Neural cell (in vitro differentiated cells): Measurements from ENCODE around the gene MSI2. TPM values are rescaled to one million over a fixed set of nuclear protein-coding genes. Genes with fewer than 3 reads are reported as not detected.

Experiments
- H2AFZ ChIP-seq: fragments of 200-600, 300-800 bp; sonication (generic), shearing (Covaris generic); 2 replicates; pipeline ENCODE4 v1.6.0; 2014; ENCODE audit warnings: low read depth, mild to moderate bottlenecking, antibody characterized with exemption, low read length, moderate library complexity
- H3F3A ChIP-seq: fragments of 200-600 bp; shearing (Covaris generic); 2 replicates; pipeline ENCODE4 v1.6.1; 2016; ENCODE audit warnings: mild to moderate bottlenecking, moderate library complexity, mixed read lengths, antibody characterized with exemption, low read length; ENCODE audit not compliant: insufficient read depth, poor library complexity, severe bottlenecking
- H3K27ac ChIP-seq: fragments of 200-600, 300-800 bp; sonication (generic), shearing (Covaris generic); 2 replicates; pipeline ENCODE4 v1.5.1; 2014; ENCODE audit warnings: mild to moderate bottlenecking, low read length, moderate library complexity
- H3K27me3 ChIP-seq: fragments of 300-800, 200-600 bp; sonication (generic), shearing (Covaris generic); 2 replicates; pipeline ENCODE4 v1.6.0; 2014; ENCODE audit warnings: mild to moderate bottlenecking, low read depth, low read length, moderate library complexity; ENCODE audit not compliant: insufficient read depth
- H3K36me3 ChIP-seq: fragments of 300-800, 200-600 bp; sonication (generic), shearing (Covaris generic); 2 replicates; pipeline ENCODE4 v1.5.1; 2014; ENCODE audit warnings: mild to moderate bottlenecking, antibody characterized with exemption, low read length, moderate library complexity; ENCODE audit not compliant: insufficient read depth
- H3K4me2 ChIP-seq: fragments of 300-800, 200-600 bp; sonication (generic), shearing (Covaris generic); 2 replicates; pipeline ENCODE4 v1.6.0; 2014; ENCODE audit warnings: mild to moderate bottlenecking, low read length
- H3K4me3 ChIP-seq: fragments of 300-800, 200-600 bp; sonication (generic), shearing (Covaris generic); 2 replicates; pipeline ENCODE4 v1.5.1; 2014; ENCODE audit warnings: mild to moderate bottlenecking, low read length, moderate library complexity
- H3K79me2 ChIP-seq: fragments of 200-600 bp; shearing (Covaris generic); replicated peaks from 2 replicates; pipeline ENCODE4 v1.6.0; 2014; ENCODE audit warnings: mild to moderate bottlenecking, low read length, moderate library complexity; ENCODE audit not compliant: insufficient read depth
- H3K9ac ChIP-seq: fragments of 300-800, 200-600 bp; sonication (generic), shearing (Covaris generic); 2 replicates; pipeline ENCODE4 v1.6.1; 2016; ENCODE audit warnings: mild to moderate bottlenecking, low read length, mixed read lengths
- H3K9me2 ChIP-seq: fragments of 200-600 bp; shearing (Covaris generic); 2 replicates; pipeline ENCODE4 v1.6.1; 2016; ENCODE audit warnings: mild to moderate bottlenecking, low read length, mixed read lengths; ENCODE audit not compliant: insufficient read depth
- H3K9me3 ChIP-seq: fragments of 200-600, 300-800 bp; sonication (generic), shearing (Covaris generic); 2 replicates; pipeline ENCODE4 v1.6.1; 2016; ENCODE audit warnings: mild to moderate bottlenecking, mixed run types, low read length, moderate library complexity, mixed read lengths
- H4K20me1 ChIP-seq: fragments of 200-600 bp; shearing (Covaris generic); 2 replicates; pipeline ENCODE4 v1.6.1; 2016; ENCODE audit warnings: mild to moderate bottlenecking, mixed run types; ENCODE audit not compliant: insufficient read depth
- EP300 ChIP-seq: fragments of 450-650 bp; conservative IDR thresholded peaks from 2 replicates; pipeline ENCODE4 v1.6.1; 2014; ENCODE audit warnings: antibody characterized with exemption, mild to moderate bottlenecking, moderate library complexity; ENCODE audit not compliant: poor library complexity, severe bottlenecking
- EZH2 ChIP-seq: fragments of 200-600, 300-800 bp; shearing (Covaris generic), sonication (generic); IDR thresholded peaks from 2 replicates; pipeline ENCODE4 v1.6.1; 2014; ENCODE audit warnings: antibody characterized with exemption, low read length, borderline replicate concordance, mild to moderate bottlenecking; ENCODE audit not compliant: insufficient read depth, poor library complexity, severe bottlenecking
- MXI1 ChIP-seq: fragments of 450-650 bp; conservative IDR thresholded peaks from 2 replicates; pipeline ENCODE4 v1.6.1; 2014; ENCODE audit warnings: antibody characterized with exemption, mild to moderate bottlenecking; ENCODE audit not compliant: poor library complexity, severe bottlenecking
- POLR2AphosphoS5 ChIP-seq: IDR thresholded peaks from 2 replicates; pipeline ENCODE4 v1.6.1; 2012
- RAD21 ChIP-seq: fragments of 450-650 bp; conservative IDR thresholded peaks from 2 replicates; pipeline ENCODE4 v1.6.1; 2014; ENCODE audit warnings: antibody characterized with exemption, mild to moderate bottlenecking, moderate library complexity
- SMC3 ChIP-seq: fragments of 450-650 bp; conservative IDR thresholded peaks from 2 replicates; pipeline ENCODE4 v1.6.1; 2014; ENCODE audit warnings: antibody characterized with exemption, mild to moderate bottlenecking, moderate library complexity; ENCODE audit not compliant: poor library complexity
- TAF1 ChIP-seq: IDR thresholded peaks from 2 replicates; pipeline ENCODE4 v1.6.1; 2012; ENCODE audit warnings: low read depth
- polyA plus RNA-seq: library from polyadenylated mRNA; depleted of rRNA; stranded (reverse); fragments of >200 nt; gene quantifications from 2 replicates; pipeline ENCODE4 v1.2.3, GENCODE V29; 2014
- TF ChIP-seq, protein P1 (sequence below): IDR thresholded peaks from 2 replicates; pipeline ENCODE4 v1.6.1; 2012; ENCODE audit warnings: borderline replicate concordance
- TF ChIP-seq, protein P2 (sequence below): fragments of 450-650 bp; IDR thresholded peaks from 2 replicates; pipeline ENCODE4 v1.5.1; 2014; ENCODE audit warnings: antibody characterized with exemption, mild to moderate bottlenecking, moderate library complexity; ENCODE audit not compliant: poor library complexity, severe bottlenecking

MSI2 gene
- polyA plus RNA-seq, 1 donor from 2014 or later, result 61.4 TPM

DNA sequence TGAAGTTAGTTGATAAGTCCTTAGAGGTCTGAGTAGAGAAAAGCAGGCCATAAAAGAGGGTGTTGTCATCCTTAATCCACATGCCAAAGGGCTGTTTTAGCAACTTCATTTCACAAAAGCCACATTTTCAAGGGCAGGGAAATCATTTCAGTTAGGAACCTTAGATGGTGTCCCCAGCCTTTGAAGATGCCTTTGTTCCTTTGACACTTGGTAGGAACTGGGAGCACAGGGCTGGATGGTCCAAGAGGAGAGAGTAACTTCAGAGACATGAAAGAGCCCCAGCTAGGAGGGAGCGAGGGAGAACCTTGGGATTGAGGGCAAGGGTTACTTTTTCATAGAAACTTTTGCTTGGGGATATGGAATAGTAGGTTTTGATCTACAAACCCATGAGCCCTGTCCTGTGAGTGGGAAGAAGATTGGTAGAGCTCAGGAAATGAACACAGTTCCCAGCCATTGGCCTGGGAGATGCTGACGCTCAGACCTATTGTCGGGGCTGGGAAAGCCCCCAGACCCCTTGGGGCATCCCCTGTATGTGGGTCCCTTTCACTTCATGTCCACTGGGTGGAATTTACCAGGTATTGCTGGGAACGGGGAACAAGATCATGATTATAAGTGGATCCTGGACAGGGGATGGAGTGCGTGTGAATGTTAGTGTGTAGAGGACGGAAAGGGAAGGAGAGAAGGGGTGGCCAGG lies 18.9 kb downstream of the MSI2 start:
- Histone ChIP-seq H2AFZ (no peak overlapping the region), H3K9me3 (no peaks in the 10 kb centered on the region), H3F3A (no peaks in the 10 kb centered on the region), H3K27ac (no peak overlapping the region), H4K20me1 (no peaks in the 10 kb centered on the region), H3K9ac (no peak overlapping the region), H3K27me3 (no peaks in the 10 kb centered on the region), H3K79me2 (peaks cover 62% of the 10 kb centered on the region), H3K4me3 (no peak overlapping the region), H3K36me3 (peaks cover 6% of the 10 kb centered on the region), H3K4me2 (no peak overlapping the region), H3K9me2 (no peaks in the 10 kb centered on the region)
- no peak for TF ChIP-seq RAD21
- no peak for TF ChIP-seq MXI1
- TF ChIP-seq, protein P1, sequence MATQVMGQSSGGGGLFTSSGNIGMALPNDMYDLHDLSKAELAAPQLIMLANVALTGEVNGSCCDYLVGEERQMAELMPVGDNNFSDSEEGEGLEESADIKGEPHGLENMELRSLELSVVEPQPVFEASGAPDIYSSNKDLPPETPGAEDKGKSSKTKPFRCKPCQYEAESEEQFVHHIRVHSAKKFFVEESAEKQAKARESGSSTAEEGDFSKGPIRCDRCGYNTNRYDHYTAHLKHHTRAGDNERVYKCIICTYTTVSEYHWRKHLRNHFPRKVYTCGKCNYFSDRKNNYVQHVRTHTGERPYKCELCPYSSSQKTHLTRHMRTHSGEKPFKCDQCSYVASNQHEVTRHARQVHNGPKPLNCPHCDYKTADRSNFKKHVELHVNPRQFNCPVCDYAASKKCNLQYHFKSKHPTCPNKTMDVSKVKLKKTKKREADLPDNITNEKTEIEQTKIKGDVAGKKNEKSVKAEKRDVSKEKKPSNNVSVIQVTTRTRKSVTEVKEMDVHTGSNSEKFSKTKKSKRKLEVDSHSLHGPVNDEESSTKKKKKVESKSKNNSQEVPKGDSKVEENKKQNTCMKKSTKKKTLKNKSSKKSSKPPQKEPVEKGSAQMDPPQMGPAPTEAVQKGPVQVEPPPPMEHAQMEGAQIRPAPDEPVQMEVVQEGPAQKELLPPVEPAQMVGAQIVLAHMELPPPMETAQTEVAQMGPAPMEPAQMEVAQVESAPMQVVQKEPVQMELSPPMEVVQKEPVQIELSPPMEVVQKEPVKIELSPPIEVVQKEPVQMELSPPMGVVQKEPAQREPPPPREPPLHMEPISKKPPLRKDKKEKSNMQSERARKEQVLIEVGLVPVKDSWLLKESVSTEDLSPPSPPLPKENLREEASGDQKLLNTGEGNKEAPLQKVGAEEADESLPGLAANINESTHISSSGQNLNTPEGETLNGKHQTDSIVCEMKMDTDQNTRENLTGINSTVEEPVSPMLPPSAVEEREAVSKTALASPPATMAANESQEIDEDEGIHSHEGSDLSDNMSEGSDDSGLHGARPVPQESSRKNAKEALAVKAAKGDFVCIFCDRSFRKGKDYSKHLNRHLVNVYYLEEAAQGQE, result no peak
- TF ChIP-seq, protein P2, sequence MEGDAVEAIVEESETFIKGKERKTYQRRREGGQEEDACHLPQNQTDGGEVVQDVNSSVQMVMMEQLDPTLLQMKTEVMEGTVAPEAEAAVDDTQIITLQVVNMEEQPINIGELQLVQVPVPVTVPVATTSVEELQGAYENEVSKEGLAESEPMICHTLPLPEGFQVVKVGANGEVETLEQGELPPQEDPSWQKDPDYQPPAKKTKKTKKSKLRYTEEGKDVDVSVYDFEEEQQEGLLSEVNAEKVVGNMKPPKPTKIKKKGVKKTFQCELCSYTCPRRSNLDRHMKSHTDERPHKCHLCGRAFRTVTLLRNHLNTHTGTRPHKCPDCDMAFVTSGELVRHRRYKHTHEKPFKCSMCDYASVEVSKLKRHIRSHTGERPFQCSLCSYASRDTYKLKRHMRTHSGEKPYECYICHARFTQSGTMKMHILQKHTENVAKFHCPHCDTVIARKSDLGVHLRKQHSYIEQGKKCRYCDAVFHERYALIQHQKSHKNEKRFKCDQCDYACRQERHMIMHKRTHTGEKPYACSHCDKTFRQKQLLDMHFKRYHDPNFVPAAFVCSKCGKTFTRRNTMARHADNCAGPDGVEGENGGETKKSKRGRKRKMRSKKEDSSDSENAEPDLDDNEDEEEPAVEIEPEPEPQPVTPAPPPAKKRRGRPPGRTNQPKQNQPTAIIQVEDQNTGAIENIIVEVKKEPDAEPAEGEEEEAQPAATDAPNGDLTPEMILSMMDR, result no peak
- TF ChIP-seq POLR2AphosphoS5, result no peak
- no peak for TF ChIP-seq TAF1
- TF ChIP-seq EP300, result no peak
- TF ChIP-seq EZH2, result no peak
- TF ChIP-seq SMC3, result no peak

DNA sequence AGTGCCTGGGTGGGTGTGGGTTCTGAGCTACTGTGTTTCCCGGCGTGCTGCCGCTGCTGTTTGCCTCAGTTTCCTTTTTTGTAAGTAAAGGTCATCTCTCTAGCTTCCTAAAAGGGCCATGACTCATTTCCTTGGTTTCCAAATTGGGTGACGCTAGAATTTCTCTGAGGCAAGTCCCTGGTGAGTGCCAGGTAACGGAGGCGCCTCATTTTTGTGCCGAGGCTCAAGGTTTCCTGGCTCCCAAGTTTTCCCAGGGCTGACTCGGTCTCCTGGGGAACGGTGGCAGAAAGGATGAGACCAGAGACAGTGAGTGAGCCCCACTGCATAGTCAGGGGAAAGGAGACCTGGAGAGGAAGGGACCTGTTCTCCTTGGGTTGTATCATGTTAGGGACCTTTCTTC lies 20.3 kb downstream of the MSI2 start:
- no peak overlapping the region for H3K9ac ChIP-seq
- H3K27me3 ChIP-seq, result no peaks in the 10 kb centered on the region
- H3K27ac ChIP-seq, result no peak overlapping the region
- peaks cover 71% of the 10 kb centered on the region for H3K79me2 ChIP-seq
- H2AFZ ChIP-seq, result no peak overlapping the region
- H3K9me2 ChIP-seq, result no peaks in the 10 kb centered on the region
- no peak overlapping the region for H3K4me3 ChIP-seq
- H4K20me1 ChIP-seq, result no peaks in the 10 kb centered on the region
- H3K36me3 ChIP-seq, result peaks cover 6% of the 10 kb centered on the region
- H3K4me2 ChIP-seq, result no peak overlapping the region
- TF ChIP-seq POLR2AphosphoS5 (no peak), RAD21 (no peak), TAF1 (no peak), MXI1 (no peak), EZH2 (no peak), SMC3 (no peak), EP300 (no peak)
- TF ChIP-seq, protein P2, result no peak
- TF ChIP-seq, protein P1, result no peak
- no peaks in the 10 kb centered on the region for H3F3A ChIP-seq
- no peaks in the 10 kb centered on the region for H3K9me3 ChIP-seq
